GM19467 (cell line): ENCODE measurements around the gene GSG1.
"Not testable (repeated sequence)": the region's sequence is repeated elsewhere in the genome, so short reads cannot be mapped to it uniquely, and the experiment has no call there.

Source experiments
- ATAC-seq: cut with Tn5 transposase; IDR thresholded peaks from one replicate; pipeline ENCODE4 v1.9.1; 2021; ENCODE audit warnings: mild to moderate bottlenecking, moderate library complexity; ENCODE audit not compliant: unreplicated experiment

Gene GSG1

DNA sequence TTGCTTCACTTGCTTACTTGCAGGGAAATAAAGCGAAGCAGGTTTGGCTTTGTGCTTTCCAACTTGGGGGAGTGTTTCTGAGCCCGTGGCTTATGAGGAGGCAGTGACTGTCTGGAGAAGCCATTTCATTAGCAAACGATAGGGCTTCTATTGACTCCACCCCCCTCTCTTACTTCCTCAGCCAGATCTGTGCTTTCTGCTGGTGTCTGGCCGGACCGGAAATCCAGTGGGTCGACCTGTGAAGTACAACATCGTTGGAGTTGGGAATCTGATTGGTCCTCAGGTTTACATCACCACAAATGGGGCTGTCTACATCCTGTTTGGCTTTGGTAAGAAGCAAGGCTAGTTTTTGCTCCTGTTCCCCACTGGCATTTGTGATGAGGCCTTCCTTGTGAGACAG is 37.0 kb downstream of the GSG1 start:
- ATAC-seq = no peak

DNA sequence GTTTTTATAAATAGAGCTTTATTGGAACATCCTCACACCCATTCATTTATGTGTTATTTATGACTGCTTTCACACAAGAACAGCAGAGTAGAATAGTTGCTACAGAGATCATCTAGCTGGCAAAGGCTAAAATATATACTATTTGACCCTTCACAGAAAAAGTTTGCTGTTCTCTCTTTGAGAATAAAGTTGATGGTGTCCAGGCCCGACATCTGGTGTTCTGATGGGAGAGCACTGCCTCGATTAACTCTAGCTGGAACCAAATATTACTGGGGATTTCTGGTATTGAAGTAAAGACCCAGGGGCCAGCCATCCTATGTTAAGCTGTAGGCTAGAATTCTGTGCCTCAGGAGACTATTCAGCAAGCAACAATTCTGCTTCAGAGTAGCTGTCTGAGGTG is 37.5 kb downstream of the GSG1 start:
- no peak for ATAC-seq

DNA sequence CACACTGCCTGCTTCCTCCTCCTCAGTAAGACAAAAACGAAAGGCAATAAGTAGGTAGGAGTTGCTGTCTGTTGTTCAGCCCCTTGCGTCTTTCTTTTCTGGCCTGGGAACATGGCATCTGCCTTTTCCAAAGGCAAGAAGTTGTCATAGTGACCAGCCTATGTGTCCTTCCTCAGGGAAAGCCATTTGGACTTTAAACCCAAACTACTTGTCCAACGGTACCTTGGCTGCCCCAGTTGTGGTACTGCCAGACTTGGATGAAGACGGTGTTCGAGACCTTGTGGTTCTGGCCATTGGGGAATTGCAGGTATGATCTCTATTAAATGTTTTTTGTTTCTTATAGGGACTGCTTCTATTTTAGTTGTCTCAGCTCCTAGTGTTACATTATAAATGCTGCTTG is 40.8 kb downstream of the GSG1 start:
- no peak for ATAC-seq

DNA sequence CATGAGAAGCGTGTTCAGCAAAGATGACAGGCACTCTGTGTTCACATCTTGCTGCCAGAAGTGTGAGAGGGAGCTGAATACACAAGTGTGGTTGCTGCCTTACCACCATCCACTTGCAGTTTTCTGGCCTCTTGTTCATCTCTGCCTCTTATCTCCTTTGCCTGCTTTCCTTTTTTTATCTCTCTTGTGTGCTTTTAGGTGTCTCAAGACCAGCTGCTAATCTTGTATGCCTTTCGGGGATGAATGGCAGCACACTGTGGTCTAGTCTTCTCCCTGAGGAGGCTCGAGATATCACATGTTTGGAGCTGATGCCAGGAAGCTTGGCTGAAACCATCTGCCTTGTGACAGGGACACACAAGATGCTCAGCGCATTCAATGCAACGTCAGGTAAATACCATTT is 42.1 kb downstream of the GSG1 start:
- ATAC-seq = no peak

DNA sequence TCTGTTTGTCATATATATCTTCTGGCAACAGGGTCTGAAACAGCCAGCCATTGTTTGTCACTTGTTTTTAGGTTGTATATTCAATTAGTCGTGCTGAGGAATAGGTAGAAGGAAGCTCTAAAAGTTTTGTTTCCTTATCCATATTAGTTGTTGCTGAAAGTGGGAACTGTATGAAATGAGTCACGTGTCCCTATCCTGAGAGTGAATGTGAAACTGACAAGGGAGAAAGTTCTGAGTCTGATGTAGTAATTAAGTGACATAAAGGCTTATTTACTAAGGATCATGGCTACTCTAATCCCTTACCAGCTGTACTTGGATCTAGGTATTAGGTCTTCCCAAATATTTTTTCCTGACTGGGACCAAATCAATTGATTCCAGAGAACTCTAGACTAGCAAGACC is 42.9 kb downstream of the GSG1 start:
- no peak for ATAC-seq

DNA sequence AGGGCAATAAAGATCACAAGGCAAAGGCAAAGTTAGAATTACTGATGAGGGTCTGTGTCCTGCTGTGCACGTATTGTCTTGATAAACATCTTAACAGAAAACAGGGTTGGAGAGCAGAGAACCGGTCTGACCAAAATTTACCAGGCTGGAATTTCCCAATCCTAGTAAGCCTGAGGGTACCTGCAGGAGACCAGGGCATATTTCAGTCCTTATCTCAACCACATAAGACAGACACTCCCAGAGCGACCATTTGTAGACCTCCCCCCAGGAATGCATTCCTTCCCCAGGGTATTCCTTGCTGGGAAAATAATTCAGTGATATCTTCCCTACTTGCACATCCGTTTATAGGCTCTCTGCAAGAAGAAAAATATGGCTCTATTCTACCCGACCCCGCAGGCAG is 49.9 kb downstream of the GSG1 start:
- ATAC-seq = not testable (repeated sequence)

DNA sequence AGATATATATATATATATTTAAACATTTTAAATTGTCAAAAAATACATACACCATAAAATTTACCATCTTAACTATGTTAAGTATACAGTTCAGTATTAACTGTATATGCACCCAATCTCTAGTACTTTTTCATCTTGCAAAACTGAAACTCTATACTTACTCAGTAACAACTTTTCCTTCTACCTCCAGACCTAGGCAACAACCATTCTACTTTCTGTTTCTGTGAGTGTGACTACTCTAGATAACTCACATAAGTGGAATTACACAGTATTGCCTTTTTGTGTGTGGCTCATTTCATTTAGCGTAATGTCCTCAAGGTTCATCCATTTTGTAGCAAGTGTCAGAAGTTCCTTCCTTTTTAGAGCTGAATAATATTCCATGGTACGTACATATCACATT is 51.0 kb downstream of the GSG1 start:
- no peak for ATAC-seq

DNA sequence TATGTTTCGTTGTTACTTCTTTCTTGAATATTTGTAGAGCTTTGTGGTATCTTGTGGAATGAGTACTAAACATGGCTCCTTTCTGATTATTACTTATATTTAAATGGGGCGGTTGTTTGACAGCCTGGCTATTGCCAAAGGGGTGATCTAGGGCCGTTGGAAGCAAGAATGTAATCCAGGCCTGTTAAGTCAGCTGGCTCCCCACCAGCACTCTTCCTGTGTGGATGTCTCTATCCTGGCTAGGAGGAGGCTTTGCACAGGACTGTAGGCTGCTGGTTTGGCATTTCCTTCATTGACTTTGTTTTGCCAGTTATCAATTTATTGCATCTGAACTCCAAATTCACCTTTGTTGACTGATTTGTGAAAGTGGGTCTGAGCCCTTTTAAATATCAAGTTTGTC is 53.7 kb downstream of the GSG1 start:
- ATAC-seq = no peak

DNA sequence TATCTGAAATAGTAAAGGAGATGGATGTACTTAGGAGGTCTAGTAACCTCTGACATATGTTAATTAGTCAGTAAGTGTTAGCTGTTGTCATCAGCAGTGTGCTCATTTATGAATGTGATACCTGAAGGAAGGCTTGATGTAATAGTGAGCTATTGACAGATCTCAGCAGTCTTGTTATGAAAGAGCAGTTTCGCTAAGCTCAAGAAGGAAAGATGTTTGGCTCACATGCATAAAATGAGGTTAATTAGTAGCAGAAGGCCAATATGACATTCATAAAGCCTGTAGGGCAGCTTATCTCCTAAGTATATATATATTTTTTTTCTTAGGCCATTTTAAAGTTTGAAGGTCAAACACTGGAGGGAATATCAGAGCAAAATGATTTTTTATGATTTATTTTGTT is 56.5 kb downstream of the GSG1 start:
- ATAC-seq = no peak

DNA sequence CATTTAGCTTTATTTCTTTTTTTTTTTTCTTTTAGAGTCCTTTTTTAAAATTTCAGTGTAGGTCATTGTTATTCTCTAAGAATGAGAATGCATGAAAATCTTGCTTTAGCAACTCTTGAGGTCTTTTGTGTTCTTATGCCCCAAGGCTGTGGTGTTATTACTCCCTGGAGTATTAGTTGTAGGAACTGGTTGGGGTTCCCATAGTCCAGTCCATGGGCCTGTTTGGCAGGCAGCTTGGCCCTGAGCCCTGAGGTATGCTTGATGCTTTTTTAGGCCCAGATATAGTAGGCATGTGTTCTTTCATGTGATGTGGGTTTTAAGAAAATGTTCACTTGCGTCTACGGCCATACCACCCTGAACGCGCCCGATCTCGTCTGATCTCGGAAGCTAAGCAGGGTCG is 57.7 kb downstream of the GSG1 start:
- no peak for ATAC-seq

DNA sequence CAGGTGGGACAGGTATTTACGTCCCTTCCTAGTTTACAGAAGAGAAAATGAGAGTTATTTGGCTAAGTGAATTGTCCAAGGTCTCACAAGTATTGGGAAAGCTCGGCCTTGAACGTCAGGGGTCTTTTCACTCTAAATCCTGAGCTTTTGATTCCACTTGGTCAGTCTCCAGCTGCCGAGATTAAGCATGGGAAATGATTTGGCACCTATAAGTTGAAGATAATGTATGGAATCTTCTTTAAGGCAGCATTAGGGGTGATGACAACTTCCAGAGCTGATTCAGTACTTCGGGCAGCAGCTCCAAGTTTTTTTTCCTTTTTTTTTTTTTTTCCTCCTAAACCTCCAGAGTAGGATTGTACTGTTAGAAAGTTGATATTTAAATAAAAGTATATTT is 58.6 kb downstream of the GSG1 start:
- ATAC-seq = no peak

DNA sequence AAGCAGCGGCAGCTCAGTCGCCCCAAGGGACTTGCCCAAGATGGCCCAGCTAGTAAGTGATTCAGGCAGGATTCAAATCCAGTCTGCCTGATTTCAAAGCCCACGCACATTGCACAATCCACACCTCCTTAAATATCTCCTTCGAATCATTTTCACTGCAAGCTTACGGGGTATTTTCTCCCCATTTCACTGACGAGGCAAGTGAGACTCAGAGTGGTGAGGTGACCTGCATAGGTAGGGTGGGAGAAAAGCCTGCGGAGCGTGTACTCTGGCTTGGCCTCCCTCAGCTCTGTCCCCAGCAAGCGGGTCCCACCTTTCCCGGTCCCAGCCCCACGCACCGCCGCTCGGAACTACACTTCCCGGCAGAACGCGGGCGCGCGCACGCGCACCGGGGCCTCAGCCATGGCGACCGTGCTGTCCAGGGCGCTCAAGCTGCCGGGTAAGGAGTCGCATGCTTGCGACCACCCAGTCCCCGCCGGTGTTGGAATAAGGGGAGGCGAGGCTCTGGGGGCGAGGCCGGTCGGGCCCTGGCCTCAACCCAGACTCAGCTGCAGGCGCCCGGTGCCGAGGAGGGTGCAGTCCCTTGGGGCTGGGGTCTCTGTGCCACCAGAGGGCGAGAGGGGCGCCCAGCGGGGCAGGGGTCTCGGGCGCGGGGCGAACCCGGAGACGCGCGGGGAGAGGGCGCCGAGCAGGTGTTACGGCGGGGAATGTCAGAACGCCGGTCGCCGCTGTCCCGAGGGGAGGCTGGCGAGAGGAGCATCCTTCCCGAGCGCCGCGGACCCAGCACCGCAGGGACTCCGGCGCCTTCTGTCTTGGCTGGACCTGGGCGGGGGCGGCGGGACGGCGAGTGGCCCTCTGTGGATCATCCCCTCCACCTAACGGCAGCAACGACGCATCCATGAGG is 59.2 kb downstream of the GSG1 start, which contains the start of gene FAM234B:
Gene FAM234B, plus strand, starts transcription at position 380 of the 904 bp plus-strand sequence. Its CDS starts 23 bp downstream, at position 403.
- peak; percentile 81 for ATAC-seq

DNA sequence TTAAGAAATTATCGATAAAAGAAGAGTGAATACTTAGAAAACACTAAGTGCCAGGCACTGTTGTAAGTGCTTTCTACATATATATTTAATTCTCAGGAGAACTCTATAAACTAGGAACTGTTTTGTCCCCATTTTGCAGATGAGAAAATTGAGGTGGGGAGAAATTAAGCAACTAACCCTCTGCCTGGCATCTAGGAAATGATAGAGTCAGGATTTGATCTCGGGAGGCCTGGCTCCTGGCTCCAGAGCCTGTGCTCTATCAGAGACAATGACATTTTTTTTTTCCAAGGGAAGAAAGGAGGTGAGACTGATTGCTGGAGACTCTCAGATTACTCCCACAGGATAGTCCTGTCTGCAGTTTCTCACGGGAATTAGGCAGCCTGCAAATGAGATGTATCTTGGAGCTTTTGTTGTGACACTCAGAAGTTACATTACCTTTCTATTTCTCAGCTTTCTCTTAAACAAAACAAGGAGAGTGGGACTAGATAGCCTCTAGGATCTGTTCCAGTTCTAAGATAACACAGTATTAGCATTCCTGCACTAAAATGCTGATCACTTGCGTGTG is 60.7 kb downstream of the GSG1 start:
- ATAC-seq = no peak

DNA sequence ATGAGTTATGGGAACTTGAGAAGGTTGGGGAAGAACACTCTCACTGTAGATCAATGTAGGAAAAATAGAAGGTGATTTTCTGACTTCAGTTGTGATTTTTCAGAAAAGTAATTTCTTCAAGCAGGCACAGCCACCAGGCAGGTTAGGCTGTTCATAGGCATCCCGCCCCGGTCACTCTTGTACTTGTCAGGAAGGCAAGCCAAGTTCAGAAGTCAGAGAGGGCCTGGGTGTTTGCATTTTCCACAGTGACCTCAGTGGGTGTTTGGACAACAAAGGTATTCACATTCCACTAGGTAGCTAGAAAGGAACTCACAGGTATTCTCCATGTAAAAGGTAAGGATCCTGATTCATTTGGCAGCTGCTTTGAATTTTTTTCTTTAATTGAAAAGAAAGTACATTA is 62.2 kb downstream of the GSG1 start:
- no peak for ATAC-seq

DNA sequence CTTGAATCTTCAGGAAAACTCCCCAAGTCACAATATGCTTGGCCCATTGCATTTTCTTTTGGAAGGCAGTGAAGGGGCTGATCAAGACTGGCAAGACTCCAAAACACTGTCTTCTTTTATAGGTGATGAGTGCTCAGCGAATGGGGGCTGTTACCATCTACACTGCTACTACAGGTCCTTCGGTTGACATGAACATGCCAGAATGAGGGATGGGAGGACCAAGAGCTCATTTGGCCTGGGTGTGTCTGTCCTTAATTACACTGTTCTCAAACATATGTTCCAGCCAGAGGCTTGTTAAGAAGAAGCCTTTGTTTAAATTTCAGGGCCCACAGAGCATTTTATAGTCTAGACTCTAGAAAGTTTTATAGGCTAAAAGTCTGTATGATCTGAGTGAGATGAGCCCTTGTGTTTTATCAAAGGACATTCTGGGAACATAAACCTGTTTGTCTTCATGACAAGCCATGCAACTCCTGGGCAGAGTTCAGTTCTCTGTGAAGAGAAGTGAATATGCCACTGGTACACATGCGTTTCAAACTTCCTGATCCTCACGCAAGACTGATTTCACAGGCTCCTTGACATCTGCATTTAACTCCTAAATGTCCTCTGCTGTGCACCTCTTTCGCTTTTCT is 64.0 kb downstream of the GSG1 start:
- no peak for ATAC-seq

DNA sequence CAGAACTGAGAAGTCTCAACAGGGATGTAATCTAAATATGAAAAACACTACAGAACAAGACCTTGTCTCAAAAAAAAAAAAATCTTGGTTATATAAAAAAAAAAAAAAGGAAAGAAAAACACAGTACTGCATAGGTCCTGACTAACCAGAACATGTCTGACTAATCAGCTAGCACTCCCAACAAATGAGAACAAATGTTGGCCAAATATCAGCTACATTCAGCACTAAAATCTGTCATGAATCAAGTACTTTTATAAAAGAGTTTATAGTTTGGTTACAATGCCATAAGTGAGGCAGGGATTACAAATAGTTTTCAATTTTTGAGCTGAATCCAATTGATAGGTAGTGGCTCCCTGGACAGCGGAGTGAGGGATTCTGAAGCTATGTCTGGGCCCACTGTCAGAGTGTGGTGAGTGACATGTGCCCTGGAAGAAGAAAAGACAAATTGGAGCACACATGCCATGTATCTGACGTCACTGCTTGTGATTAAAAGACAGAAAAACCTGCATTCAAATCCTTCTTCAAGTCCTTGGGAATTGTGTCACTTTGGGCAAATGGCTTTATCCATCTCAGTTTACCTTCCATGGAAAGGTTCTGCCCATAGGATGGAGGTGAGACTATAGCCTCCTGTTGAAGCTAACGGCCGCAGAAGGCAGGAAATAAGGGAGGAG is 64.8 kb downstream of the GSG1 start:
- no peak for ATAC-seq

DNA sequence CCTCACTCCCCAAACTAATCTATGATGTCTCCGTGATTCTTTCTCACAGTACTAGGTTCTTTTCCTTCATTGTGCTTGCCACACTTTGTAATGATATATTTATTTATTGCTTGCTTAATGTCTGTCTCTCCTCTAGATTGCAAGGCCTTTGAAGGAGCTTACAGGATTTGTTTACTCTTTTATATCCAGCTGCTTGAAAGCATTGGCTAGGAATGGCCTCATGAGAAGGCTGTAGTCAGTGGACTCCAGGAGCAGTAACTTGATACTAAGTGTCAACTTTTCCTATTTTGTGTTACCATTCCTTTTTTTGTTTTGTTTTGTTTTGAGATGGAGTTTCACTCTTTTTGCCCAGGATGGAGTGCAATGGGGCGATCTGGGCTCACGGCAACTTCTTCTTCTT is 66.6 kb downstream of the GSG1 start:
- no peak for ATAC-seq

DNA sequence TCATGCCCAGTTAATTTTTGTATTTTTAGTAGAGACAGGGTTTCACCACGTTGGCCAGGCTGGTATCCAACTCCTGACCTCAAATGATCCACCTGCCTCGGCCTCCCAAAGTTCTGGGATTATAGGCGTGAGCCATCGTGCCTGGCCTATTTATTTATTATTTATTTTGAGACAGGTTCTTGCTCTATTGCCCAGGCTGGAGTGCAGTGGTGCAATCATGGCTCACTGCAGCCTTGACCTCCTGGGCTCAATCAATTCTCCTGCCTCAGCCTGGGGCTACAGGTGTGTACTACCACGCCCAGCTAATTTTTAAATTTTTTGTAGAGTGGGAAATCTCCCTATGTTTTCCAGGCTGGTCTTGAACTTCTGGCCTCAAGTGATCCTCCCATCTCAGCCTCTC is 68.1 kb downstream of the GSG1 start:
- ATAC-seq = not testable (repeated sequence)
